NCI-H187 (cell line): ENCODE data around the gene RAB3D.

ENCODE experiments used
- DNase-seq, 2 experiments: peaks; one replicate each; lab custom pipeline; 2025; lab: John Stamatoyannopoulos, UW

The RAB3D gene

GRCh38 chr19:11295180-11295579 lies 44.3 kb downstream of the RAB3D start:
- DNase-seq = no peak

- peak; percentile 45 to 55 for DNase-seq
Measured at GRCh38 chr19:11293433-11294389, 45.7 kb downstream of the RAB3D start.

DNA sequence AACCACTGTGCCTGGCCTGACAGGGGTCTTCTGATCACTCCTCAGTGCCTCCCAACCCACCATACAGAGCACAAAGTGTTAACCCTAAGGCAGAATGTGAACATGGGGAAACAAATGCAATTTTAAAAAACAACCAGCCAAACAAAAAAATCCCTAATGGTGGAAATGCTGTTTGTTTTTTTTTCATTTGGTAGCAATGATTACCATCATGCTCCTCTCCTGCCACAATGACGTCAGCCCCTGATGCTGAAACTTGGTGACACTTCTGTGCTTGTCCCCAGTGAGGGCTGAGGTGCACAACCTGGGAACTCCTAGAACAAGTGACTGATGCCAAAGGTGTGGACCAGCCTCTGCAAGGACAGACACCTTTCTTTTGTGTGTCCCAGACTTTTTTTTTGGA lies 47.5 kb downstream of the RAB3D start:
- DNase-seq = no peak

DNA sequence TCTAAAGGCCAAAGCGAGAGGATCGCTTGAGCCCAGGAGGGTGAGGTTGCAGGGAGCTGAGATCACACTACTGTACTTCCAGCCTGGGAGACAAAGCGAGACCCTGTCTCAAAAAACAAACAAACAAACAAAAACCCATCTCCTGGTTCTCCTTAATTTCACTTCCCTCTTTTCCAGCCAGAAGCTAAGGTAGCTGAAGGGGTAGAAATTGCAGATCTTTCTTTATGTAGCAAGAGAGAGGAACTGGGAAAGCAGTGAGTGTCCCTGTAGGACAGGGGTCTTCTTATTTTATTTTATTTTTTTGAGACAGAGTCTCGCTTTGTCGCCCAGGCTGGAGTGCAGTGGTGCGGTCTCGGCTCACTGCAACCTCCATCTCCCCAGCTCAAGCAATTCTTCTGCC lies 48.0 kb downstream of the RAB3D start:
- DNase-seq = no peak

DNA sequence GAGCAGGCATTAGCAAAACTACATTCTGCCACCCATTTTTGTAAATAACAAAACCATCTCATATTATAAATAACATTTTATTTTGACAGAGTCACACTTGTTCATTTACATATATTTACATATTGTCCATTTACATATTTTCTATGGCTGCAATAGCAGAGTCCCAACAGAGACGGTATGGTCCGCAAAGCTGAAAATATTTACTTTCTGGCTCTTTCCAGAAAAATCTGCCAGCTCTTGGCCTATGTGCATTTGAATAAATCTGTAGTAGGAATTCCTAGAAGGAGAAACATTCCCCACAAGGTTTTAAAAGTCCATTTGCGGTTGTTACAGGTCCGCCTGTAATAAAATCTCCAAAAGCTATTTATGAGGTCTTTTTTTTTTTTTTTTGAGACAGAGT lies 49.2 kb downstream of the RAB3D start:
- DNase-seq = no peak

- no peak for DNase-seq
Measured at GRCh38 chr19:11288349-11288748, 51.1 kb downstream of the RAB3D start.

- no peak for DNase-seq
Measured at GRCh38 chr19:11286312-11286974, 53.0 kb downstream of the RAB3D start.

- no peak for DNase-seq
Measured at GRCh38 chr19:11284515-11284914, 54.9 kb downstream of the RAB3D start.

GRCh38 chr19:11281356-11282049 lies 58.0 kb downstream of the RAB3D start:
- DNase-seq = no peak

GRCh38 chr19:11279505-11280236 lies 59.8 kb downstream of the RAB3D start:
- no peak for DNase-seq

- DNase-seq = no peak
Measured at GRCh38 chr19:11278670-11279069, 60.8 kb downstream of the RAB3D start.

DNA sequence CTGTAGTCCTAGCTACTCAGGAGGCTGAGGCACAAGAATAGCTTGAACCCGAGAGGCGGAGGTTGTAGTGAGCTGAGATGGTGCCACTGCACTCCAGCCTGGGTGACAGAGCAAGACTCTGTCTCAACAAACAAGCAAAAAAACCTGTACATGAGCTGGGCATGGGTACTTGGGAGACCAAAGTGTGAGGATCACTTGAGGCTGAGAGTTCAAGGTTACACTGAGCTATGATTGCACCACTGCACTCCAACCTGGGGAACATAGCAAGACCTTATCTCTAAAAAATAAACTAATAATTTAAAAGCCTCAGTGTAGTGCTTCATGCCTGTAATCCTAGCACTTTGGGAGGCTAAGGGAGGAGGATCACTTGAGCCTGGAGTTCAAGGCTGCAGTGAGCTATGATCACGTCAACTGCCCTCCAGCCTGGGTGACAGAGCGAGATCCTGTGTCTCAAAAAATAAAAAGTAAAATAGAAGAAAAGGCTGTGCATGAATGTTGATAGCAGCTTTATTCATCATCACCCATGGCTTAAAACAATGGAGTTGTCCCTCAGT lies 64.8 kb downstream of the RAB3D start:
- no peak for DNase-seq

GRCh38 chr19:11273989-11274388 lies 65.5 kb downstream of the RAB3D start:
- DNase-seq = no peak

- no peak for DNase-seq
Measured at GRCh38 chr19:11273296-11273695, 66.2 kb downstream of the RAB3D start.
